OCI-LY1 (cell line): Measurements from ENCODE around the gene MAPKAPK3.

Source experiments
- H2AFZ ChIP-seq: fragments of 200-600 bp; sonication (generic), shearing (Covaris generic); 2 replicates; pipeline ENCODE4 v1.6.0; 2014; ENCODE audit warnings: antibody characterized with exemption, mild to moderate bottlenecking, low read length
- H3F3A ChIP-seq: fragments of 200-600 bp; sonication (generic), shearing (Covaris generic); 2 replicates; pipeline ENCODE4 v1.6.0; 2014; ENCODE audit warnings: mild to moderate bottlenecking, antibody characterized with exemption, low read length, moderate library complexity; ENCODE audit not compliant: insufficient read depth
- H3K27ac ChIP-seq: fragments of 200-600 bp; sonication (generic); 2 replicates; pipeline ENCODE4 v1.5.1; 2014; ENCODE audit warnings: low read length, mixed run types, mild to moderate bottlenecking, low read depth; ENCODE audit not compliant: poor library complexity, severe bottlenecking
- H3K27me3 ChIP-seq: fragments of 200-600 bp; sonication (generic); 2 replicates; pipeline ENCODE4 v1.6.0; 2014; ENCODE audit warnings: antibody characterized with exemption, mild to moderate bottlenecking, low read length, moderate library complexity; ENCODE audit not compliant: insufficient read depth
- H3K36me3 ChIP-seq: fragments of 200-600 bp; sonication (generic); 2 replicates; pipeline ENCODE4 v1.6.1; 2014; ENCODE audit warnings: mild to moderate bottlenecking, antibody characterized with exemption, low read length, moderate library complexity, mixed read lengths; ENCODE audit not compliant: insufficient read depth
- H3K4me1 ChIP-seq: fragments of 200-600 bp; sonication (generic); 2 replicates; pipeline ENCODE4 v1.5.1; 2014; ENCODE audit warnings: mild to moderate bottlenecking, low read length, moderate library complexity; ENCODE audit not compliant: insufficient read depth, severe bottlenecking
- H3K4me2 ChIP-seq: fragments of 200-600 bp; sonication (generic), shearing (Covaris generic); 2 replicates; pipeline ENCODE4 v1.6.1; 2014; ENCODE audit warnings: low read length
- H3K4me3 ChIP-seq: fragments of 200-600 bp; sonication (generic); 2 replicates; pipeline ENCODE4 v1.5.1; 2014; ENCODE audit warnings: low read length, low read depth, mild to moderate bottlenecking, mixed read lengths; ENCODE audit not compliant: poor library complexity, severe bottlenecking
- H3K79me2 ChIP-seq: fragments of 200-600 bp; shearing (Covaris generic); 2 replicates; pipeline ENCODE4 v1.6.1; 2016; ENCODE audit warnings: mixed run types, low read length, mixed read lengths; ENCODE audit not compliant: insufficient read depth
- H3K9ac ChIP-seq: fragments of 200-600 bp; sonication (generic), shearing (Covaris generic); 2 replicates; pipeline ENCODE4 v1.6.1; 2014; ENCODE audit warnings: mild to moderate bottlenecking, low read length, mixed read lengths
- H3K9me2 ChIP-seq: fragments of 200-600 bp; sonication (generic), shearing (Covaris generic); 2 replicates; pipeline ENCODE4 v1.6.1; 2014; ENCODE audit warnings: low read depth, mild to moderate bottlenecking, low read length, mixed read lengths
- H3K9me3 ChIP-seq: fragments of 200-600 bp; shearing (Covaris generic); 2 replicates; pipeline ENCODE4 v1.6.1; 2014; ENCODE audit warnings: low read length, mixed read lengths
- H4K20me1 ChIP-seq: fragments of 200-600 bp; sonication (generic), shearing (Covaris generic); 2 replicates; pipeline ENCODE4 v1.6.0; 2016; ENCODE audit warnings: mild to moderate bottlenecking, low read length; ENCODE audit not compliant: insufficient read depth
- CTCF ChIP-seq: fragments of 200-600 bp; sonication (generic), shearing (Covaris generic); IDR thresholded peaks from 2 replicates; pipeline ENCODE4 v1.5.1; 2017; ENCODE audit warnings: mild to moderate bottlenecking, antibody characterized with exemption, low read length, moderate library complexity, mixed read lengths
- EZH2 ChIP-seq: fragments of 200-600 bp; sonication (generic), shearing (Covaris generic); IDR thresholded peaks from 2 replicates; pipeline ENCODE4 v1.8.0; 2017; ENCODE audit warnings: borderline replicate concordance, mixed run types, mild to moderate bottlenecking, antibody characterized with exemption, low read length, moderate library complexity, mixed read lengths

The MAPKAPK3 gene

GRCh38 chr3:50653937-50654595 is 37.1 kb downstream of the MAPKAPK3 start:
- H2AFZ ChIP-seq, result no peak overlapping the region
- H3K27ac ChIP-seq, result no peak overlapping the region
- no peaks in the 10 kb centered on the region; the same call in 1 of the 2 replicates for H3K27me3 ChIP-seq
- H3K9ac ChIP-seq, result no peak overlapping the region
- no peaks in the 10 kb centered on the region for H3K9me2 ChIP-seq
- no peaks in the 10 kb centered on the region for H3K79me2 ChIP-seq
- no peak overlapping the region for H3K4me3 ChIP-seq
- no peaks in the 10 kb centered on the region for H3K36me3 ChIP-seq
- no peaks in the 10 kb centered on the region for H4K20me1 ChIP-seq
- H3K4me2 ChIP-seq, result no peak overlapping the region
- H3F3A ChIP-seq, result no peaks in the 10 kb centered on the region
- H3K4me1 ChIP-seq, result no peaks in the 10 kb centered on the region
- TF ChIP-seq EZH2, result no peak
- no peak for TF ChIP-seq CTCF
- H3K9me3 ChIP-seq, result no peaks in the 10 kb centered on the region

GRCh38 chr3:50655009-50655830 is 38.3 kb downstream of the MAPKAPK3 start:
- Histone ChIP-seq H4K20me1 (no peaks in the 10 kb centered on the region), H3K9me3 (no peaks in the 10 kb centered on the region), H3K4me1 (no peaks in the 10 kb centered on the region), H3K36me3 (no peaks in the 10 kb centered on the region), H3K79me2 (no peaks in the 10 kb centered on the region), H2AFZ (no peak overlapping the region), H3K27me3 (no peaks in the 10 kb centered on the region; the same call in 1 of the 2 replicates), H3K4me3 (no peak overlapping the region), H3K4me2 (no peak overlapping the region), H3K9ac (no peak overlapping the region), H3K9me2 (no peaks in the 10 kb centered on the region), H3F3A (no peaks in the 10 kb centered on the region), H3K27ac (no peak overlapping the region)
- no peak for TF ChIP-seq EZH2
- TF ChIP-seq CTCF, result no peak

DNA sequence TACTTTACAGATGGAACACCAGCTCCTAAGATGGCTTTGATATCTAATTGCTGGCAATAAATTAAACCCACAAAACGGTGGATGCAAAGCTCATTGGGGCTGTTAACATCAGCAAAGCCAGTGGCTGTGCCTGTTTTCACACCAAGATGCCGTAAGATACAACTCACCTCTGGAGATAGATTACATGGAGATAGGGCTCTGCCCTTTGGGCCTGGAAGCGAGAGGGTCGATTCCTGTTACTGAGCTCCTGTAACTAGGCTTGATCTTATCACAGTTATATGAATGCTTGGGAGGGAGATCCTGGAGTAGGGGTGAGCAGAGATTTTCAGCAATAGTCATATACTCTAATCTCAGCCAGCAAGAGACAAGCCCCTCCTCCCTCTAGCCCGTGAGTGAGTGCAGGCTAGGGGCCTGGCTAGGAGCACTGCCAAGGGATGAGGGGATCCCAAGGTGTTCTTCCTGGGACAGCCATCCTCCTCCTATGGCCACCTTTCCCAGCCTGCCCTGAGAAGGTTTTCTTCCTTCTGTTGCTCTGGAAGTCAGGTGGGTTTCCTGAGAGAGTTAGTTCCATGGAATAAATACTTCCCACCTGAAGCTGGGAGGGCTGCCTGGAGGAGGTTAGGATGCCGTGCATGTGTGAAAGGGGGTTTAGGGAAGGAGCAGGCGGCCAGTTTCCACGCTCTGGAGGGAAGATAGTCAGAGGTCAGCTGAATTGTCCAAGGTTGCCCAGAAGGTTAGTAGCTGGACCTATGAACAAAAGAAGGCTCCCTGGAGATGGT is 39.7 kb downstream of the MAPKAPK3 start:
- Histone ChIP-seq H3K4me3 (no peak overlapping the region), H3K9me3 (no peaks in the 10 kb centered on the region), H3K9ac (no peak overlapping the region), H3K36me3 (no peaks in the 10 kb centered on the region), H3K4me2 (no peak overlapping the region), H3F3A (no peaks in the 10 kb centered on the region), H4K20me1 (no peaks in the 10 kb centered on the region), H3K27ac (no peak overlapping the region), H3K9me2 (no peaks in the 10 kb centered on the region), H3K79me2 (no peaks in the 10 kb centered on the region), H2AFZ (no peak overlapping the region), H3K4me1 (no peaks in the 10 kb centered on the region), H3K27me3 (no peaks in the 10 kb centered on the region; the same call in 1 of the 2 replicates)
- TF ChIP-seq CTCF (no peak), EZH2 (no peak)
